Stimulated activated CD4-positive, alpha-beta T cell treated with anti-CD3 and anti-CD28 coated beads, Interleukin-15, amount 100 ng/mL, for 24 hours (primary cell): Measurements from ENCODE around the gene KDF1.
"Not testable (repeated sequence)": the region's sequence is repeated elsewhere in the genome, so short reads cannot be mapped to it uniquely, and the experiment has no call there.

ENCODE experiments used
- DNase-seq: peaks from one replicate; pipeline ENCODE4 v3.0.0-alpha.2; 2020

Gene KDF1

GRCh38 chr1:26953374-26953773 lies 6.9 kb downstream of the KDF1 start:
- DNase-seq: no peak

- DNase-seq: no peak
These were observed 8.3 kb downstream of the KDF1 start for GRCh38 chr1:26951821-26952497.

GRCh38 chr1:26951216-26951615 lies 9.1 kb downstream of the KDF1 start:
- DNase-seq: no peak

DNA sequence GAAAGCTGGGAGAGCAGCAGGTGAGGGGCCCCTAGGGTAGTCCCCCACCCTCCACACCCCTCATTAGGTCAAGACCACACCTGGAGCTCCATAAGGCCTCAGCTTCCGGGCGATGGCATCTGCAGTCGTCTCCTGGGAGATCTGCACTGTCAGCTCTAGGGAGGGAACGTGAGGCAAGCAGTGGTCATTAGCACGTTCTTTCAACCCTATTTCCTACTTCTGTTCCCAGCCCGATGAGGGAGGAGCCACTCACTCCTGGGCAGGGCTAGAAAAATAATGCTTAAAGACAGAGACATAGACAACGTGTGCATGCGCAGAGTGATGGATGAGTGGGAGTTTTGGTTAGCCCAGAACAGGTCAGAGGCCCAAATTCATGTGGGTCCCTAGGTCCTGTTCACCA lies 9.7 kb downstream of the KDF1 start:
- no peak for DNase-seq

GRCh38 chr1:26949926-26950319 lies 10.3 kb downstream of the KDF1 start:
- DNase-seq: no peak

DNA sequence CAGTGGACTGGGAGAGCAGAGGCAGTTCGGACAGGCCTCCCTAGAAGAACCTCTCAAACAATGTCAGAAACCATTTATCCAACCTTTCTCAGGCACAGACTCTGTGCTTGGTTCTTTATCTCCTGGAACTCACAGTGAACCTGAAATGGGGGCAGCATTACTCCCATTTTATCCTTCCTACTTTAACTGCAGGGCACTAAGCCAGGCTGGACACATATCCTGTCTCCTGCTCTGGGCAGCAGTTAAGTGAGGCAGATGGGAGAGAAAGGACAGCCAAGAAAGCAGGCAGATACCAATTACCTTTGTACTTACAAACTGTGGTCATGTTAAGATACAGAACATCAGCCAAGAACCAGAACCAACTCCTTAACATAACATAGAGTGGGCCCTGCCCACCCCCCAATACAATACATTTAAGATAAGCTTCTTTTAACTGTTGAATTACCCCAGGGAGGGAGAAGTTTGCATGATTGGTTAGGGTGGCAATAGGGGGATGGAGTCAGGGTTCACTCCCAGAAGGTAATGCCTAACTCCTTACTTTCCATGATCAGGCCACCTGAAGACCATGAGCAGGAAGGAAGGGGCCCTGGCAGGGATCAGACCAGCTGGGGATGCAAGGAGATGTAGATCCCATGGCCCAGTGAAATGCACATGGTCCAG lies 10.9 kb downstream of the KDF1 start:
- DNase-seq: no peak

GRCh38 chr1:26948725-26949057 lies 11.6 kb downstream of the KDF1 start:
- DNase-seq: not testable (repeated sequence)

DNA sequence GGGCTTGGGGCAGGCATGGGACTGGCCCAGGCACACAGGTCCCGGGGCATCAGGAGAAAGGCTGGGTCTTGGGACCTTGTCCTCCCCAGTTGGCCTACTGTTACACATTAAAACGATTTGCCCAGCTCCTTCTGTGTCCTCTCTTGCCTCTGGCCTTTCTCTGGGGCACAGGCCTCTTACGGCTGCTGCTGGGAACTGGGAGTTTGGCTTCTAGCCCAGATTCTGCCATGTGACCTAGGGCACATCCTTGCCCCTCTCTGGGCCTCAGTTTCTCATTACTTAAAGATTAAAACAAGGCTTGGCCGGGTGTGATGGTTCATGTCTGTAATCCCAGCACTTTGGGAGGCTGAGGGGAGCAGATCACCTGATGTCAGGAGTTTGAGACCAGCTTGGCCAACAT lies 14.0 kb downstream of the KDF1 start:
- no peak for DNase-seq

GRCh38 chr1:26945728-26946127 lies 14.5 kb downstream of the KDF1 start:
- no peak for DNase-seq

GRCh38 chr1:26945138-26945537 lies 15.1 kb downstream of the KDF1 start:
- DNase-seq: no peak

GRCh38 chr1:26942656-26943055 lies 17.6 kb downstream of the KDF1 start:
- DNase-seq: no peak

- DNase-seq: no peak
These were observed 19.0 kb downstream of the KDF1 start for GRCh38 chr1:26941311-26941710.

DNA sequence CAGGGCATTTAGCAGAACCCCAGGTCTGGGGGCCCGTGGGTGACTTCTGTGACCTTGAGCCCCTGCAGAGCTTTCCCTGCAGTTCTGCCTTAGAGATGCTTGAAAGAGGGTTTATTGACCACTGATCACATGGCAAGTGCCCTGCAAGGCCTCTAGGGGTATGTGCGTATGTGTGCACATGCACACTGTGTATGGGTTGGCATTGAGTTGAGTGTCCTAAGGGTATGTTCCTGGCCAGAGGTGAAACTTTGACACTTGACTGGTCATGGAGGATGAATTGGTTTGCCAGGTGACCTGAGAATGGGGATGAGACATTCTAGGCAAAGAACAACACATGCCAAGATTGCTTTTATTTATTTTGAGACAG lies 21.6 kb downstream of the KDF1 start:
- DNase-seq: no peak

DNA sequence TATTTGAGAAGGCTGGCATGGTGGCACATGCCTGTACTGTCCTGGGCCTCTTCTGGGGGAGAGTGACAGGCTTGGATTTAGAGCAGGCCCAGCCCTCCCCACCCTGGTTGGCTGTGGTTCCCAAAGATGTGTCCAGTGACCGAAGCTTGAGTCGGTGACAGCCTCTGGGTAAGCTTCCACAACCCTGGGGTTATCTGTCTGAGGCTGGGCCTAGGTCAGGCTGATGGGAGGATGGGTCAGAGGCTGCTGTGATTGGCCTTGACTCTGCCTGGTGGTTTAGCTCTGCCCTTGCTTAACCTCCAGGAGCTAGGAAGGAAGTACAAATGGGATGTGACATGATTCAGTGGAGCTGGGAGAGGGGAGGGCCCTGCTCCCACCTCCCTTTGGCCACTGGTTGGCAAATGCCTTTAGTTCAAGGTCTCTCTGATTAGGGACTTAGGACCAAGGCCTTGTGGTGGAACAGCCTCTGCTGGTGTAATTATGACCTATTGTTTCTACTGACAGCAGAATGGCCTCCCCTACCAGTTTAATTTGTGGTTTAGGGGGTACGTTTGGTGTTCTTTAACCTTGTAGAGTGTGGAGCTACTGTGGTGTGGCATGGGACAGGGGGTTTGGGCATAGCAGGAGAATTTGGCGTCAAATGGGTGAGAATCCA lies 22.1 kb downstream of the KDF1 start:
- DNase-seq: no peak

GRCh38 chr1:26936823-26937222 lies 23.4 kb downstream of the KDF1 start:
- no peak for DNase-seq

GRCh38 chr1:26932531-26932930 lies 27.7 kb downstream of the KDF1 start:
- no peak for DNase-seq

DNA sequence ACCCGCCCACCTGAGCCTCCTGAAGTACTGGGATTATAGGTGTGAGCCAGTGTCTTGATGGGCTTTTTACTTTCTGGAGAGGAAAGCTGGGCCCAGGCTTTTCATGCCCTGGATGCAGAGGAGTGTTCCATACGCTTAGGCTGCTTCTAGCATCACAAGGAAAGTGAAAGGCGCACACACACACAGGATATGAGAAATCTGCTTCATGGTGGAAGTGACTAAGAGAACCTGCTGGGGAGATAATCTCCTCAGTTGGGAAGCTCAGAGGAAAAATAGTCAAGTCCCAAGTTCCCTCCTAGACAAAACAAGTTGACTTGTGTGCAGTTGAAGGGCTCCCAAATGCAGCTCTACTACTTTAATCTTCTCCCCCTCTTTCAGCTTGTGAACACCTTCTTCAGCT lies 36.6 kb downstream of the KDF1 start:
- DNase-seq: peak; percentile 30

DNA sequence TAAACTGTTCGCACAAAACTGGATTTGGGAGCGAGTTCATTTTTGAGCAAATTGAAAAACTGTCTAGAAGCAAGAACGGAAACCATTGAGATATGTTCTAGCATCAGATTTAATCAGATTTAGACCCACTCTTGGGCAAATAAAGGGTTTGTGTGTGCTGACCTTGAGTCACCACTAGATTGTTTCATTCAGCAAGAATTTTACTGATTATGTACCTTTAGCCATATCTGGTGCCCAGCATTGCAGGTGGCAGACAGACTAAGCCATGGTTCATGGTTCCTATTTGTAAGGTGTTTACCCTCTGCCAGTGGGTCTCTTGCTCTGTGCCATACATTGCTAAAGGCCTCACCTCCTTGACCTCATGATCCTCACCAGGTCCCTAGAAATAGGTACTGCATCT lies 37.4 kb downstream of the KDF1 start:
- DNase-seq: no peak

GRCh38 chr1:26922431-26922729 lies 37.9 kb downstream of the KDF1 start:
- DNase-seq: no peak

- DNase-seq: peak; percentile 97
These were observed 38.5 kb downstream of the KDF1 start, which contains the start of gene NUDC for GRCh38 chr1:26921540-26922430. Gene NUDC (plus strand): TSS chr1:26921743. CDS start chr1:26921849, 106 bp downstream.

DNA sequence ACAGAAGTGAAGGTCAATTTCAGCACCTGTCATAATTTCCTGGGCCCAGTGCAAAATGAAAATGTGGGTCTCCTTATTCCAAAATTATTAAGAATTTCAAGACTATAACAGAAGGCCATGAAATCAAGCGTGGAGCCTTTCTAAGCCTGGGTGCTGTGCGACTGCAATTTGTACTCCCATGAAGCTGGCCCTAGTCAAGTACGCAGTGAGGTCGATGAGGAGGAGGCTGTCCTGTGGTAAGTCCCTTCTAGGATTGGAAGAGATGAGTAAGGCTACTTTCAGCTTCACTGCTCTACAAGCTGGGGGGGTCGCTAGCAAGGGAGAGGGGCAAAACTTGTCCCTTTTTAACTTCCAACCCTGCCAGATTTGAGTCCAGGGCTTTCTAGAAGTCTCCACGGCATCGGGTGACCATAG lies 39.1 kb downstream of the KDF1 start:
- DNase-seq: no peak

DNA sequence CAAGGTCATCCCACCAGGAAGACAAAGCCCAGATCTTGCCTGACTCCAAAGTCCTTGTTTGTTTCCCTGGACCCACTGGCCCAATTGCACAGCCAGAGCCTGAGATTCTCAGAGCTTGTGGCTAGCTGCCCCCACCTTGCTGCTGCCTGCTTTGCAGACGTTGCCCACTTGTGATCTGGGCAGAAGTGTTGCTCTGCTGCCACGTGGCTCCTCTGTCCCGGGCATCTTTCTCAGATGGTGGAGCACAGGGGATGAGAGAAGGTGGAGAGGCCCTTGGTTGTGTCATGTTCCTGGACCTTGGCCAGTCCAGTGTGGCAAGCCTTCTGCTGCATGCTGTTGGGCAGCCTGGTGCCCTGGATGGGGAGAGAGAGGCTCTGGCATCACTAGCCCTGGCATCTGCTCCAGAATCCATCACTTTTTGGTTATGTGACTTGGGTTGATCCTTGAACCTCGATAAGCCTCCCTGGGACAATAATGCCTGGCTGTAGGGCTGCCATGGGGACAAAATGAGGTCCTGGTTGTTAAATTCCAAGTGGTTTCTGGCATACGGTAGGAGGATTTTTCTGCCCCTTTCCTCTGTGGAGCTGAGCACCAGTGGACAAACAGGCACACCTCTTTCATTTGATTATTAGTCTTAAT lies 44.9 kb downstream of the KDF1 start:
- DNase-seq: no peak
